KMS-11 (cell line): ENCODE results near the gene EMC1.

Experiments
- H2AFZ ChIP-seq: fragments of 200-600 bp; sonication (generic); 2 replicates; pipeline ENCODE4 v1.6.1; 2016; ENCODE audit warnings: antibody characterized with exemption, mixed run types, low read depth
- H3K27ac ChIP-seq: fragments of 200-600 bp; sonication (generic); 2 replicates; pipeline ENCODE4 v1.6.1; 2016; ENCODE audit warnings: mild to moderate bottlenecking, mixed run types
- H3K27me3 ChIP-seq: fragments of 200-600 bp; sonication (generic); 2 replicates; pipeline ENCODE4 v1.6.1; 2017; ENCODE audit warnings: mild to moderate bottlenecking, low read depth, mixed run types, moderate library complexity; ENCODE audit not compliant: insufficient read depth
- H3K36me3 ChIP-seq: fragments of 200-600 bp; sonication (generic); 2 replicates; pipeline ENCODE4 v1.6.1; 2017; ENCODE audit warnings: mild to moderate bottlenecking, mixed run types; ENCODE audit not compliant: insufficient read depth
- H3K4me1 ChIP-seq: fragments of 200-600 bp; sonication (generic); 2 replicates; pipeline ENCODE4 v1.6.1; 2016; ENCODE audit warnings: mild to moderate bottlenecking, low read depth, mixed run types; ENCODE audit not compliant: poor library complexity, severe bottlenecking
- H3K4me2 ChIP-seq: fragments of 200-600 bp; sonication (generic); 2 replicates; pipeline ENCODE4 v1.7.0; 2016; ENCODE audit warnings: mild to moderate bottlenecking, mixed run types
- H3K4me3 ChIP-seq: fragments of 200-600 bp; sonication (generic); IDR thresholded peaks from 2 replicates; pipeline ENCODE4 v1.6.1; 2017; ENCODE audit warnings: low read depth, low read length, mixed read lengths; ENCODE audit not compliant: insufficient read depth
- H3K79me2 ChIP-seq: fragments of 200-600 bp; sonication (generic); 2 replicates; pipeline ENCODE4 v1.6.1; 2016; ENCODE audit warnings: low read depth, mixed run types; ENCODE audit not compliant: insufficient read depth
- H3K9ac ChIP-seq: fragments of 200-600 bp; sonication (generic); 2 replicates; pipeline ENCODE4 v1.6.1; 2016; ENCODE audit warnings: mild to moderate bottlenecking, mixed run types
- H4K20me1 ChIP-seq: fragments of 200-600 bp; sonication (generic); 2 replicates; pipeline ENCODE4 v1.6.1; 2016; ENCODE audit warnings: mild to moderate bottlenecking, mixed run types; ENCODE audit not compliant: insufficient read depth
- CTCF ChIP-seq: fragments of 200-600 bp; sonication (generic); conservative IDR thresholded peaks from 2 replicates; pipeline ENCODE4 v1.6.1; 2017; ENCODE audit warnings: low read depth, mild to moderate bottlenecking, antibody characterized with exemption, low read length, moderate library complexity, mixed read lengths

Gene EMC1

DNA sequence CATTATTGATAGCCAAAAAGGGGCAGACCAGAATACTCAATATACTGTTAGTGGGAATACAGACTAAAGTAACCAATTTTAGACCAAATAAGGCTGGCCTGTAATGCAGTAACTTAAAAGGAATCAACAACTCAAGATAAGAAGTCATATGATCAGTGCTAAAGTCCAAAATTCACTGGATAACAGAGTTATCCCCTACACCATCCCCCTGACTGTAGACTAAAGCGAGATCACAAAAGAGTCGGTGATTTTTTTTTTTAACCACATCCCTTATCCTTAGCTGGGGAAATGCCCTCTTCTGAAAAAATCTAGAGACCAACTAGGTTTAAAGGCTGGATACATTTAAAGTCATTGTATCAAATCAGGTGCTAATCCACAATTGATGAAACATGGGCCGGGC is 48.9 kb downstream of the EMC1 start:
- Histone ChIP-seq H3K4me2 (no peak overlapping the region), H3K79me2 (peaks cover 60% of the 10 kb centered on the region), H2AFZ (no peak overlapping the region), H3K4me3 (no peak overlapping the region), H3K4me1 (peaks cover 30% of the 10 kb centered on the region), H4K20me1 (peaks cover 10% of the 10 kb centered on the region), H3K36me3 (0 out of 2 replicates have a peak, but pooled peaks cover 9% of the 10 kb centered on the region), H3K27ac (no peak overlapping the region), H3K27me3 (no peaks in the 10 kb centered on the region), H3K9ac (no peak overlapping the region)
- no peak for TF ChIP-seq CTCF

- H3K79me2 ChIP-seq = peaks cover 38% of the 10 kb centered on the region
- H3K4me2 ChIP-seq = no peak overlapping the region
- TF ChIP-seq CTCF = no peak
- H3K9ac ChIP-seq = no peak overlapping the region
- H2AFZ ChIP-seq = no peak overlapping the region
- H3K27me3 ChIP-seq = no peaks in the 10 kb centered on the region
- peaks cover 7% of the 10 kb centered on the region for H3K4me1 ChIP-seq
- H3K4me3 ChIP-seq = no peak overlapping the region
- no peak overlapping the region for H3K27ac ChIP-seq
- H4K20me1 ChIP-seq = no peaks in the 10 kb centered on the region
- 0 out of 2 replicates have a peak, but pooled peaks cover 9% of the 10 kb centered on the region for H3K36me3 ChIP-seq
Measured at GRCh38 chr1:19199969-19200604, 51.2 kb downstream of the EMC1 start.

GRCh38 chr1:19199329-19199968 is 51.9 kb downstream of the EMC1 start:
- Histone ChIP-seq H3K27ac (no peak overlapping the region), H4K20me1 (no peaks in the 10 kb centered on the region), H2AFZ (no peak overlapping the region), H3K79me2 (peaks cover 31% of the 10 kb centered on the region; the same call in 1 of the 2 replicates), H3K36me3 (peaks cover 9% of the 10 kb centered on the region; the same call in 1 of the 2 replicates), H3K4me2 (no peak overlapping the region), H3K4me1 (peaks cover under 1% of the 10 kb centered on the region), H3K9ac (no peak overlapping the region), H3K4me3 (no peak overlapping the region), H3K27me3 (no peaks in the 10 kb centered on the region)
- TF ChIP-seq CTCF = no peak

GRCh38 chr1:19198820-19199219 is 52.5 kb downstream of the EMC1 start:
- TF ChIP-seq CTCF = no peak
- no peaks in the 10 kb centered on the region for H3K4me1 ChIP-seq
- no peaks in the 10 kb centered on the region for H3K27me3 ChIP-seq
- H3K4me2 ChIP-seq = no peak overlapping the region
- peaks cover 13% of the 10 kb centered on the region; the same call in 1 of the 2 replicates for H3K36me3 ChIP-seq
- H3K9ac ChIP-seq = no peak overlapping the region
- H3K27ac ChIP-seq = no peak overlapping the region
- H4K20me1 ChIP-seq = no peaks in the 10 kb centered on the region
- no peak overlapping the region for H2AFZ ChIP-seq
- H3K79me2 ChIP-seq = peaks cover 26% of the 10 kb centered on the region; the same call in 1 of the 2 replicates
- no peak overlapping the region for H3K4me3 ChIP-seq
